Right atrium auricular region (tissue), 2 donors: Measurements from ENCODE around the gene NELL1. TPM values are rescaled to one million over a fixed set of nuclear protein-coding genes. Genes with fewer than 3 reads are reported as not detected.

Source experiments
- DNase-seq: peaks from one replicate; pipeline ENCODE4 v3.0.0-alpha.2; 2019; ENCODE audit warnings: low spot score
- H3K27ac ChIP-seq, 2 donors: fragments of 200-600 bp; sonication (generic); 1 replicate in 1 of 2; 2 replicates in 1 of 2; pipeline ENCODE4 v1.5.1; 2016 to 2019
- H3K27me3 ChIP-seq, 2 donors: fragments of 200-600 bp; sonication (generic); one replicate each; pipeline versions ENCODE4 v1.5.1 to v1.6.0; 2017 to 2019
- H3K36me3 ChIP-seq: fragments of 200-600 bp; sonication (generic); one replicate; pipeline ENCODE4 v1.5.1; 2016
- H3K4me1 ChIP-seq, 2 donors: fragments of 200-600 bp; sonication (generic); one replicate each; pipeline versions ENCODE4 v1.5.1 to v1.6.0; 2017 to 2019
- H3K4me3 ChIP-seq, 2 donors: fragments of 200-600 bp; sonication (generic); 1 replicate in 1 of 2; 2 replicates in 1 of 2; pipeline ENCODE4 v1.5.1; 2017 to 2019; ENCODE audit warnings: mild to moderate bottlenecking in 1 of 2, moderate library complexity in 1 of 2
- H3K9me3 ChIP-seq, 2 donors: fragments of 200-600 bp; sonication (generic); one replicate each; pipeline ENCODE4 v1.5.1; 2019
- total RNA-seq, 2 donors: library from RNA; depleted of rRNA; stranded (reverse); fragments of >200 nt; gene quantifications; one replicate each; pipeline ENCODE4 v1.1.0, GENCODE V29; 2016
- TF ChIP-seq, protein P1 (sequence below), 2 donors: fragments of 200-600 bp; sonication (generic); IDR thresholded peaks; one replicate each; pipeline ENCODE4 v1.5.1; 2019; ENCODE audit warnings: antibody characterized with exemption in 2 of 2

The NELL1 gene
- total RNA-seq, 2 donors from 2014 or later, result not detected

DNA sequence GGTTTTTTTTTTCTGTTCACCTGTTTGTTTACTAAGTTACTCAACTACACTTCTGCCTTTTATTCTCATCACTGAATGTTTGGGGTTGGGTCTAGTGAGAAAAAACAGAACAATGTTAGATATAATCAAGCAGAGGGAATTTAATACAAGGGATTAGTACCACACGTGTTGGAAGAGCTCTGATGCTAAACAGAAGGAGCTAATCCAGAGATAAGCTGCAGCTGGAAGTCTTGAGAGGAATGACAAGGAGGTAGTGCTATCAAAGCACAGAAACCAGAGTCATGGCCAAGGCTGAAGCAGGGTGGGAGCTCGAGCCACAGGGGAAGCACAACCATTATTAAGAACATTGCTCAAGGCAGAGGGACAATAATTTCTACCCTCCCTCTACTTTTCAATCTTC lies 919.4 kb downstream of the NELL1 start:
- H3K27me3 ChIP-seq, result no peaks in the 10 kb centered on the region
- H3K9me3 ChIP-seq, result no peaks in the 10 kb centered on the region
- H3K36me3 ChIP-seq, result no peaks in the 10 kb centered on the region
- no peak overlapping the region for H3K4me3 ChIP-seq
- TF ChIP-seq, protein P1, sequence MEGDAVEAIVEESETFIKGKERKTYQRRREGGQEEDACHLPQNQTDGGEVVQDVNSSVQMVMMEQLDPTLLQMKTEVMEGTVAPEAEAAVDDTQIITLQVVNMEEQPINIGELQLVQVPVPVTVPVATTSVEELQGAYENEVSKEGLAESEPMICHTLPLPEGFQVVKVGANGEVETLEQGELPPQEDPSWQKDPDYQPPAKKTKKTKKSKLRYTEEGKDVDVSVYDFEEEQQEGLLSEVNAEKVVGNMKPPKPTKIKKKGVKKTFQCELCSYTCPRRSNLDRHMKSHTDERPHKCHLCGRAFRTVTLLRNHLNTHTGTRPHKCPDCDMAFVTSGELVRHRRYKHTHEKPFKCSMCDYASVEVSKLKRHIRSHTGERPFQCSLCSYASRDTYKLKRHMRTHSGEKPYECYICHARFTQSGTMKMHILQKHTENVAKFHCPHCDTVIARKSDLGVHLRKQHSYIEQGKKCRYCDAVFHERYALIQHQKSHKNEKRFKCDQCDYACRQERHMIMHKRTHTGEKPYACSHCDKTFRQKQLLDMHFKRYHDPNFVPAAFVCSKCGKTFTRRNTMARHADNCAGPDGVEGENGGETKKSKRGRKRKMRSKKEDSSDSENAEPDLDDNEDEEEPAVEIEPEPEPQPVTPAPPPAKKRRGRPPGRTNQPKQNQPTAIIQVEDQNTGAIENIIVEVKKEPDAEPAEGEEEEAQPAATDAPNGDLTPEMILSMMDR (IDR thresholded peaks at IDR 0.05), result no peak
- H3K4me1 ChIP-seq, result no peaks in the 10 kb centered on the region
- H3K27ac ChIP-seq, result no peak overlapping the region
- no peak for DNase-seq

DNA sequence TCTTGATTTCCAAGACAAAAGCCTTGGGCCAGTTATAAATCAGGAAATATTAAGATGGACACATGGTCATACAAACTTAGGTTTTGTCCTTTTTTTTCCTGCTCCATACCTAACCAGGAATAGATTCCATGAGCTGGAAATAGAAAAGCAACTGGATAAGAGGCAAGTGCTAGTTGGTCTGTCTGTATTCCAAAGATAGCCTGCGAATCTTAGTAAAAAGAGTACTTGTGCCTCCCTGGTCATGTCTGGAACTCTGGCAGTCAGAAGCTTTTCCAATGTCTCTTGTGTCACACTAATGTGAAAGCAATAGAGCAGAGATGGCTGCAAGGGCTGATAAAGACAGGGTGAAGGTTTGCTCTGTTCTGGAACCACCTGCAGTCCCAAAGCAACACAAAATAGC lies 933.3 kb downstream of the NELL1 start:
- Histone ChIP-seq H3K36me3 (no peaks in the 10 kb centered on the region), H3K27ac (no peak overlapping the region), H3K9me3 (no peaks in the 10 kb centered on the region), H3K27me3 (no peaks in the 10 kb centered on the region), H3K4me1 (no peaks in the 10 kb centered on the region), H3K4me3 (no peak overlapping the region)
- TF ChIP-seq, protein P1 (IDR thresholded peaks at IDR 0.05), result no peak
- no peak for DNase-seq

DNA sequence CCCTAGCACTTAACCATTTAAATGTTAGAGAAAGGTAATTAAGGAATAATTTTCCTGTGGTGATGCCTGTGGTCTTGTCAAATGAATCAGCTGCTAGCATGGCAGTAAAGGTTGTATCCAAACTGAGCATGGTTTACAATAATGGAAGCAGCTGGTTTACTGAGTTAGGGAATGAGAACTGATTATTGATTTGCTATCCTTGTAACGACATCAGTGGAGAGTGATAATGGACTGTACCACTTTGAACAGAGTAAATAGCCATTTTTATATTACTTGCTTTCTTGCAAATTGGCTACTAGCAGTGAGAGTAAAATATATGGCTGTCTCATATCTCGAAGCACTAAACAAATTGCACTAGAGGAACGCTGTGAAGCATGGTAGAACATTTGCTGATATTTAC lies 934.5 kb downstream of the NELL1 start:
- Histone ChIP-seq H3K4me3 (no peak overlapping the region), H3K9me3 (no peaks in the 10 kb centered on the region), H3K36me3 (no peaks in the 10 kb centered on the region), H3K27me3 (no peaks in the 10 kb centered on the region), H3K4me1 (no peaks in the 10 kb centered on the region), H3K27ac (no peak overlapping the region)
- DNase-seq, result no peak
- TF ChIP-seq, protein P1 (IDR thresholded peaks at IDR 0.05), result no peak

DNA sequence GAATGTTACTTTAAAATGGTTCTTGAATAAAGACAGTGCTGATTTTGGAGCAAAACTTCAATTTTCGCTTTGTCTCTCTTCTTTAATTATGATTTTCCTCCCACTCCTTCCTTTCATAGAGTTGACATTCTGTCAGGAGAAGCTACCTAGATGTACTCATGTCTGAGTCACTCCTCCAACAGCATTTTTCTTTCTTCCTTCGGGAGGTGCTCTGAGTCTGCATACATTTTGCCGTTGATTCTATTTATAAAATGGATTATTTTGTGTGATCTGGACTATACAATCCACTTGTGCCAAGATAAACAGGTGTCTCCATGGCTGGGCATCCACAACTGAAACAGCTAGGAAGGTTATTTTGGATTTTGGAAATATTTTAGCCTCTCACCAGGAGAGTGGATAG lies 935.2 kb downstream of the NELL1 start:
- Histone ChIP-seq H3K9me3 (no peaks in the 10 kb centered on the region), H3K4me3 (no peak overlapping the region)
- no peak for DNase-seq

DNA sequence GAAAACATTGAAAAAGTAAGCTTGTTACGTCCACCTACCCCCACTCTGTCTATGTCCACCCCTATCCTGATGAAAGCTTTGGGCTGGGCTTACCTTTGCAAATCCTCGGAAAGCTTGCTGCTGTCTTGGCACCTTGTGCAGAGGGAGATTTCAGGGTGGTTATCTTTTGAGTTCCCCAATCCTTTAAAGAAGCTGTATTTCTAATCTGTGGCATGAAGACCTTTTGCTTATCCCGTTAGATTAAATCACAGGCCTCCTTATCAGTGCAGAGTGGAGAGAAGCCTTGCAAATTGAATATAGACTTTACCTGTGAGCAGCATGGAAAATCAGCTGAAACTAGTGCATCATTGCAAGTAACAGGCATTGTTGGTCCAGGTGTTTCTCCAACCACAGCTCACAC lies 942.9 kb downstream of the NELL1 start:
- Histone ChIP-seq H3K27me3 (no peaks in the 10 kb centered on the region), H3K4me3 (no peak overlapping the region), H3K27ac (no peak overlapping the region), H3K4me1 (no peaks in the 10 kb centered on the region), H3K9me3 (no peaks in the 10 kb centered on the region), H3K36me3 (no peaks in the 10 kb centered on the region)
- TF ChIP-seq, protein P1 (IDR thresholded peaks at IDR 0.05), result no peak
- DNase-seq, result no peak

More for the DNA sequence above, 935.2 kb downstream of the NELL1 start:
- Histone ChIP-seq H3K4me1 (no peaks in the 10 kb centered on the region), H3K36me3 (no peaks in the 10 kb centered on the region), H3K27me3 (no peaks in the 10 kb centered on the region), H3K27ac (no peak overlapping the region)
- TF ChIP-seq, protein P1 (IDR thresholded peaks at IDR 0.05), result no peak

DNA sequence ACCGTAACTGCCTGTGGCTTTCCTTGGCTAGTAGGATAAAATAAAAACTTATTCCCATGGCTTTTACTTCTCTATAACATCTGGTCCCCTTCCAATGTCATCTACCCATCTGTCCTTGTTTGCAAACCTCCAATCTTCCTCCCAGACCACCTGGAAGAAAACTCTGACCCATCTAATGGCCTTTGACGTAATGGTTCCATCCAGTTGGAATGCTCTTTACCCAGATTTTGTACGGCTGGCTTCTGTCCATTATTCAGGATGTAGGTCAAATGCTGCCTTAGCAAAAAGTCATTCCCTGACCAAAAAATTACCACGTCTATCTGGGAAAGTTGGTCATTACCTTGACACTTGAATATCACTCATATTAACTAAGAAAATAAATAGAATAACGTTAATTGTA lies 945.6 kb downstream of the NELL1 start:
- no peaks in the 10 kb centered on the region for H3K36me3 ChIP-seq
- H3K4me1 ChIP-seq, result no peaks in the 10 kb centered on the region
- H3K27ac ChIP-seq, result no peak overlapping the region
- no peaks in the 10 kb centered on the region for H3K9me3 ChIP-seq
- H3K4me3 ChIP-seq, result no peak overlapping the region
- no peaks in the 10 kb centered on the region for H3K27me3 ChIP-seq
- TF ChIP-seq, protein P1 (IDR thresholded peaks at IDR 0.05), result no peak
- DNase-seq, result no peak
